ENCODE results near the gene C1QTNF1. TPM values are rescaled to one million over a fixed set of nuclear protein-coding genes. Genes with fewer than 3 reads are reported as not detected.

C1QTNF1 gene
- total RNA-seq, 1 experiment from 2014 or later: 4.0 TPM

- peak within 1 kb of the TSS; percentile 81 to 83 for H3K4me3 ChIP-seq (replicated peaks in 1 of 2; ENCODE audit: low read depth in 1 of 2, low read length in 2 of 2)
- H3K79me2 ChIP-seq (ENCODE audit: insufficient read depth, low read length): peaks cover 31% of the 10 kb centered on the region
- H3K27me3 ChIP-seq (ENCODE audit: insufficient read depth, low read length): no peaks in the 10 kb centered on the region
- H3K4me2 ChIP-seq (ENCODE audit: low read length): peak within 1 kb of the TSS; percentile 95
- H3K9me3 ChIP-seq (ENCODE audit: control insufficient read depth in 1 of 2, insufficient read depth in 1 of 2, low read depth in 1 of 2, low read length in 2 of 2): no peaks in the 10 kb centered on the region
- TF ChIP-seq ZFX (IDR thresholded peaks at IDR 0.05) (peak; percentile 37; the same call in 1 of the 2 replicates), ELF1 (IDR thresholded peaks at IDR 0.05; ENCODE audit: borderline replicate concordance, low read depth) (no peak; the same call in 1 of the 2 replicates), YY1 (IDR thresholded peaks at IDR 0.05; ENCODE audit: extremely low read depth, insufficient replicate concordance, low read depth, low read length) (peak; percentile 38), POLR2AphosphoS5 (IDR thresholded peaks at IDR 0.05; ENCODE audit: low read depth, low read length) (peak; percentile 99), MAX (IDR thresholded peaks at IDR 0.05) (peak; percentile 92), POLR2A (IDR thresholded peaks at IDR 0.05; ENCODE audit: borderline replicate concordance, extremely low read depth, insufficient read depth, insufficient read length) (peak; percentile 86), EZH2 (IDR thresholded peaks at IDR 0.05) (no peak)
- CTCF ChIA-PET: interaction anchor here (1.0 to 1.9 kb wide), 3 partner anchors 9 to 114 kb away, joined by 4 to 7 read pairs (median 5); no protein-coding TSS in a partner anchor
- peaks cover 35 to 52% of the 10 kb centered on the region in 2 experiments for H3K4me1 ChIP-seq (ENCODE audit: control insufficient read depth in 1 of 2, insufficient read depth in 2 of 2, low read length in 2 of 2)
- BruUV-seq (replicated peaks): no TSS peak
- ATAC-seq: peak; percentile 90
- H4K20me1 ChIP-seq (ENCODE audit: insufficient read depth): no peaks in the 10 kb centered on the region
- H3K27ac ChIP-seq (ENCODE audit: low read depth, low read length): peak within 1 kb of the TSS; percentile 66
- peak; percentile 70 for DNase-seq (ENCODE audit: low read depth, low spot score)
- RAD21 ChIA-PET (ENCODE audit: low non-redundant PET in 1 of 2, low total read pairs in 2 of 2, uncharacterized antibody in 2 of 2, unreplicated experiment in 2 of 2): no interaction called here
- H3K36me3 ChIP-seq (ENCODE audit: control insufficient read depth in 1 of 2, insufficient read depth in 2 of 2, low read length in 2 of 2): peaks cover 8 to 14% of the 10 kb centered on the region in 2 experiments; a peak in 3 of 4 replicates
- POLR2A ChIA-PET: interaction anchor here (0.6 to 1.6 kb wide), 7 partner anchors 8 to 118 kb away, joined by 3 to 6 read pairs (median 4); partner anchors contain the start of gene ENGASE
- peak within 1 kb of the TSS; percentile 80 for H3K9ac ChIP-seq (ENCODE audit: low read length)
- H2AFZ ChIP-seq (ENCODE audit: low read depth, low read length, poor library complexity, severe bottlenecking): peak within 1 kb of the TSS; percentile 87
- intact Hi-C loops (cut with micrococcal nuclease): loop anchor here (5.0 kb wide), 1 partner anchor 813 kb away; the partner anchor contains the start of gene SYNGR2
- H3K9me2 ChIP-seq (ENCODE audit: insufficient read depth): no peaks in the 10 kb centered on the region
Observed at GRCh38 chr17:78979780-78980623, 44.0 kb upstream of the C1QTNF1 start, which contains the start of gene LGALS3BP. Gene LGALS3BP (minus strand): TSS chr17:78979923. CDS start chr17:78977191, 2,732 bp downstream.

- intact Hi-C loops (cut with micrococcal nuclease): no loop called here
- RAD21 ChIA-PET (ENCODE audit: low non-redundant PET in 1 of 2, low total read pairs in 2 of 2, uncharacterized antibody in 2 of 2, unreplicated experiment in 2 of 2): no interaction called here
- POLR2A ChIA-PET: interaction anchor here (1.5 kb wide), 1 partner anchor 57 kb away, joined by 4 read pairs; no protein-coding TSS in a partner anchor
- no peak for TF ChIP-seq SIN3A (IDR thresholded peaks at IDR 0.05; ENCODE audit: low read depth)
- TF ChIP-seq ATF3 (IDR thresholded peaks at IDR 0.05): no peak
- TF ChIP-seq POLR2A (IDR thresholded peaks at IDR 0.05; ENCODE audit: borderline replicate concordance, extremely low read depth, insufficient read depth, insufficient read length): no peak
- no peak for TF ChIP-seq CTCF (IDR thresholded peaks at IDR 0.05 in 2 of 3, conservative IDR thresholded peaks at IDR 0.05 in 1 of 3; ENCODE audit: borderline replicate concordance in 1 of 3, insufficient read depth in 1 of 3, low read depth in 2 of 3, low read length in 2 of 3)
- no peak for TF ChIP-seq YY1 (IDR thresholded peaks at IDR 0.05; ENCODE audit: extremely low read depth, insufficient replicate concordance, low read depth, low read length)
- TF ChIP-seq POLR2AphosphoS5 (IDR thresholded peaks at IDR 0.05; ENCODE audit: low read depth, low read length): no peak
- no peak for TF ChIP-seq MAX (IDR thresholded peaks at IDR 0.05)
- no peak for TF ChIP-seq FOSL1 (IDR thresholded peaks at IDR 0.05; ENCODE audit: low read depth)
- TF ChIP-seq RAD21 (IDR thresholded peaks at IDR 0.05; ENCODE audit: low read depth): no peak
- no peak for TF ChIP-seq EZH2phosphoT487 (IDR thresholded peaks at IDR 0.05; ENCODE audit: borderline replicate concordance)
Observed at GRCh38 chr17:78980624-78980972, 43.4 kb upstream of the C1QTNF1 start.

More at GRCh38 chr17:78980624-78980972, 43.4 kb upstream of the C1QTNF1 start:
- peaks cover 32 to 47% of the 10 kb centered on the region in 2 experiments for H3K4me1 ChIP-seq (ENCODE audit: control insufficient read depth in 1 of 2, insufficient read depth in 2 of 2, low read length in 2 of 2)
- H3K4me3 ChIP-seq (replicated peaks in 1 of 2; ENCODE audit: low read depth in 1 of 2, low read length in 2 of 2): no peak overlapping the region
- peaks cover 8 to 14% of the 10 kb centered on the region in 2 experiments; a peak in 3 of 4 replicates for H3K36me3 ChIP-seq (ENCODE audit: control insufficient read depth in 1 of 2, insufficient read depth in 2 of 2, low read length in 2 of 2)
- H2AFZ ChIP-seq (ENCODE audit: low read depth, low read length, poor library complexity, severe bottlenecking): no peak overlapping the region
- H3K9me3 ChIP-seq (ENCODE audit: control insufficient read depth in 1 of 2, insufficient read depth in 1 of 2, low read depth in 1 of 2, low read length in 2 of 2): no peaks in the 10 kb centered on the region
- H3K9me2 ChIP-seq (ENCODE audit: insufficient read depth): no peaks in the 10 kb centered on the region
- no peak for ATAC-seq
- H3K9ac ChIP-seq (ENCODE audit: low read length): peak overlapping the region; percentile 80
- CTCF ChIA-PET: interaction anchor here (1.7 to 1.9 kb wide), 2 partner anchors 9 to 14 kb away, joined by 5 to 7 read pairs; no protein-coding TSS in a partner anchor
- peak overlapping the region; percentile 95 for H3K4me2 ChIP-seq (ENCODE audit: low read length)
- no TSS peak for BruUV-seq (replicated peaks)
- no peak for DNase-seq (ENCODE audit: low read depth, low spot score)
- H3K27me3 ChIP-seq (ENCODE audit: insufficient read depth, low read length): no peaks in the 10 kb centered on the region
- H4K20me1 ChIP-seq (ENCODE audit: insufficient read depth): no peaks in the 10 kb centered on the region
- peak overlapping the region; percentile 66 for H3K27ac ChIP-seq (ENCODE audit: low read depth, low read length)
- H3K79me2 ChIP-seq (ENCODE audit: insufficient read depth, low read length): peaks cover 31% of the 10 kb centered on the region

All from HCT116 (cell line).